WI38 (cell line): Measurements from ENCODE around the gene PDHX.
"Not testable (repeated sequence)": the region's sequence is repeated elsewhere in the genome, so short reads cannot be mapped to it uniquely, and the experiment has no call there.

Source experiments
- H3K4me3 ChIP-seq: 2 replicates; pipeline ENCODE4 v1.5.1; 2011; ENCODE audit warnings: low read depth, mild to moderate bottlenecking, control low read depth, low read length
- TF ChIP-seq, protein P1 (sequence below): IDR thresholded peaks from 2 replicates; pipeline ENCODE4 v1.5.1; 2012; ENCODE audit warnings: low read depth, mild to moderate bottlenecking, control low read depth, low read length

PDHX gene

GRCh38 chr11:34910817-34911216, 5.6 kb upstream of the PDHX start:
- TF ChIP-seq, protein P1, sequence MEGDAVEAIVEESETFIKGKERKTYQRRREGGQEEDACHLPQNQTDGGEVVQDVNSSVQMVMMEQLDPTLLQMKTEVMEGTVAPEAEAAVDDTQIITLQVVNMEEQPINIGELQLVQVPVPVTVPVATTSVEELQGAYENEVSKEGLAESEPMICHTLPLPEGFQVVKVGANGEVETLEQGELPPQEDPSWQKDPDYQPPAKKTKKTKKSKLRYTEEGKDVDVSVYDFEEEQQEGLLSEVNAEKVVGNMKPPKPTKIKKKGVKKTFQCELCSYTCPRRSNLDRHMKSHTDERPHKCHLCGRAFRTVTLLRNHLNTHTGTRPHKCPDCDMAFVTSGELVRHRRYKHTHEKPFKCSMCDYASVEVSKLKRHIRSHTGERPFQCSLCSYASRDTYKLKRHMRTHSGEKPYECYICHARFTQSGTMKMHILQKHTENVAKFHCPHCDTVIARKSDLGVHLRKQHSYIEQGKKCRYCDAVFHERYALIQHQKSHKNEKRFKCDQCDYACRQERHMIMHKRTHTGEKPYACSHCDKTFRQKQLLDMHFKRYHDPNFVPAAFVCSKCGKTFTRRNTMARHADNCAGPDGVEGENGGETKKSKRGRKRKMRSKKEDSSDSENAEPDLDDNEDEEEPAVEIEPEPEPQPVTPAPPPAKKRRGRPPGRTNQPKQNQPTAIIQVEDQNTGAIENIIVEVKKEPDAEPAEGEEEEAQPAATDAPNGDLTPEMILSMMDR = no peak
- H3K4me3 ChIP-seq = no peak overlapping the region

GRCh38 chr11:34911676-34912075, 4.7 kb upstream of the PDHX start:
- H3K4me3 ChIP-seq = no peak overlapping the region
- TF ChIP-seq, protein P1 = no peak

- not testable (repeated sequence) for H3K4me3 ChIP-seq
Measured at GRCh38 chr11:34913556-34913955, 2.9 kb upstream of the PDHX start.

DNA sequence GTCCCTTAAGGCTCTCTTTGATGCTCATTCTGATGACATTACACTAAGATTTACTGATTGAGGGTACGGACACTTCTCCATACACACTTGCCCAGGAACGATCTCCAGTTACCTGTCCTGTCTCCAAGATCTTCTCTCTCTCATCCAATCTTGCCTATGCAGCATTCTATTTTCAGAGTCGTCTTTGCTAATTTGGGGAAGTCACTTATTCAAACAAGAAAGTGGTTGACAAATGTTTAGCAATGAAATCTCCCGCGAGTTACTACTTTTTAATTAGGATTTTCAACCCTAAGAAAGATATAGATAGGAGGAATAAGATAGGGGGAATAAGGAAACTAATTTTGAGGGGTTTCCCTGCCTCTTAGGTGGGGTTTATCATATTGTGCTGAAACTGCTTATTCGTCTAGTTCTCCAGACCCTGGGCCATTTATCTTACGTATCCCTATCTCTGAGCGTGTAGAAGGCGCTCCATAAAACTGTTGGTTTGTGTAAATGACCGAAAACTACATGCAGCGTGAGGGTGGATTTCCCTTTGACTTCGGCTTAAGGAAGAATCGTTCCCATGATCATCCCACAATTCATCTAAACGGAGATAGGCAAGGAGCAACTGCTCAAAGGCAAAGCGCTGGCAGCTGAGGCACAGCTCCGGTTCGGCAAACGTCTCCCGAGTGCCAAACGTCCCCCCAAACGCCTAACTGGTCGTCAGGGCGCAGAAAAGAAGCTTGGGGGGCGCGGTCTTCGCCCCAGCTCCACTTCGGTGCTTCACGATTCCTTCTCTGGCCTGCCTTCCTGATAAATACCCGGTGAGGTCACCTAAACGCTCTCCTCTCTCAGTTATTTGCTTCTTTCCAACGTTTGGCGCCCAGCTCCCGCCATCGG, 1.0 kb upstream of the PDHX start:
- TF ChIP-seq, protein P1 = no peak
- H3K4me3 ChIP-seq = peak overlapping the region; percentile 82

DNA sequence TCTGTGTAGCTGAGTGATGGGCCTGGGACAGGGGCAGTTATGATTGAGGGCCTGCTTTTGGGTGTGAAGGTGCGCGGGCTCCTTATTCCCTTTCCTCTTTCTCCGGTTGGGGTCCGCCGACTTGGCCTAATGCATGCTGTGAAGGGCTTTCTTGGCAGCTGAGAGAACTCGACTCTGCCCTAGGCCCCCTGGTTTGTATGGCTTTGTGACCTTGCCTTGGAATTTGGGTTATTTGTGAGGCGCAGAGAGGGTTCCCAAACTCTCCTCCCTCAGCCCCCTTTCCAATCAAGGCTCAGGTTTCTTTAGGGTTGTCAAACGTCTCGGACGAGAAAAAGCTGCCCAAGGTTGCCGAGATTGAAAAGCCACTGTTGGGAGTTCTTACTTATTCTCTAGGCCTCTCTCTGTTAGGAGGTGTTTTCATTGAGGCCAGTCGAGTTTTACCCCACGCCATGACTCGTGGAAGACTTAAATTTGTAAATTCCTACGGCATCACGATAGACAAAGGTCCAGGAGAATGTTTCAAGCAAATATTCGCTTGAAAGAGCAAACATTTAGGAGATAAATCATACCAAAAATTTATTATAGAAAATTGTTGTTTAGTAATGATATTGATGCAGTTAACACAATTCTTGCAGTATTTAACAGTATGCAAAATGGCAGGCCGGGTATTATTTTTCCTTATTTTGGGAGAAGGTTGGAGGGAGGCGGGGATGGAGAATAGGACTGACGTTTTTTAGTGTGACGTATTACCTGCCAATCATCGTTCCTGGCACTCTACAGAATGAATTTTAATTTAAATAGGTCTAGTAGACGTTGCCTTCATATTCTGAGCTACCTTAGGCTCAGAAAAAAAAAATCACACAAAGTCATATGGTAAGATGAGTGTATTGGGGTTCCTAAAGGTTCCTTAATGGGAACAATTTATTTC, 689 bp downstream of the PDHX start:
- TF ChIP-seq, protein P1 = no peak
- peak overlapping the region; percentile 82 for H3K4me3 ChIP-seq

GRCh38 chr11:34921156-34921555, 4.7 kb downstream of the PDHX start:
- TF ChIP-seq, protein P1 = no peak
- no peak overlapping the region for H3K4me3 ChIP-seq

GRCh38 chr11:34924714-34925113, 8.3 kb downstream of the PDHX start:
- TF ChIP-seq, protein P1 = no peak

More at GRCh38 chr11:34924714-34925113, 8.3 kb downstream of the PDHX start:
- H3K4me3 ChIP-seq = no peak overlapping the region
